Measurements from ENCODE around the gene IER5.

Gene IER5

DNA sequence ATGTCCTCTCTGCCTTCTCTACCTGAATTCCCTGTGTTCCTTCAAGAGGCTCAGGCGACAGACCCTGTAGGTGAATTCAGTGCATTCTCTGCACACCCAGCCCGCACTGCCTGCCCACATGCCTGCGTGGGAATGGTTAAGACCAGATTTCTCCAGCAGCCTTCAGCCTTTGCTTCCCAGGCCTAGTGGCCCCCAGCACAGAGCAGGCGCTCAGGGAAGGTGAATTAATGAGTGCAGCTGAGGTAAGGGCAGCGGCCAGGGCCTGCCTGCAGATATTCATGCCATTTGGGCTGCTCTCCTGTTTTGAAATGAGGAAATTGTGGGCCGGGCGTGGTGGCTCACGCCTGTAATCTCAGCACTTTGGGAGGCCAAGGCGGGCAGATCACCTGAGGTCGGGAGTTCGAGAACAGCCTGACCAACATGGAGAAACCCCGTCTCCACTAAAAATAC, 45.5 kb downstream of the IER5 start:
- H3K27ac ChIP-seq, result no peak overlapping the region
- H3K9me3 ChIP-seq, result no peaks in the 10 kb centered on the region
- H3K36me3 ChIP-seq, result no peaks in the 10 kb centered on the region
- intact Hi-C loops (cut with DNase I; ENCODE audit: low total_unique reads), result no loop called here
- TF ChIP-seq, protein P1, sequence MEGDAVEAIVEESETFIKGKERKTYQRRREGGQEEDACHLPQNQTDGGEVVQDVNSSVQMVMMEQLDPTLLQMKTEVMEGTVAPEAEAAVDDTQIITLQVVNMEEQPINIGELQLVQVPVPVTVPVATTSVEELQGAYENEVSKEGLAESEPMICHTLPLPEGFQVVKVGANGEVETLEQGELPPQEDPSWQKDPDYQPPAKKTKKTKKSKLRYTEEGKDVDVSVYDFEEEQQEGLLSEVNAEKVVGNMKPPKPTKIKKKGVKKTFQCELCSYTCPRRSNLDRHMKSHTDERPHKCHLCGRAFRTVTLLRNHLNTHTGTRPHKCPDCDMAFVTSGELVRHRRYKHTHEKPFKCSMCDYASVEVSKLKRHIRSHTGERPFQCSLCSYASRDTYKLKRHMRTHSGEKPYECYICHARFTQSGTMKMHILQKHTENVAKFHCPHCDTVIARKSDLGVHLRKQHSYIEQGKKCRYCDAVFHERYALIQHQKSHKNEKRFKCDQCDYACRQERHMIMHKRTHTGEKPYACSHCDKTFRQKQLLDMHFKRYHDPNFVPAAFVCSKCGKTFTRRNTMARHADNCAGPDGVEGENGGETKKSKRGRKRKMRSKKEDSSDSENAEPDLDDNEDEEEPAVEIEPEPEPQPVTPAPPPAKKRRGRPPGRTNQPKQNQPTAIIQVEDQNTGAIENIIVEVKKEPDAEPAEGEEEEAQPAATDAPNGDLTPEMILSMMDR (IDR thresholded peaks at IDR 0.05), result no peak
- no peak overlapping the region for H3K4me3 ChIP-seq
- H3K4me1 ChIP-seq, result peaks cover 0 to 20% (median 14%) of the 10 kb centered on the region in 4 donors
- H3K27me3 ChIP-seq, result no peaks in the 10 kb centered on the region
- DNase-seq, result peak in 1 of 2 donors; percentile 44

DNA sequence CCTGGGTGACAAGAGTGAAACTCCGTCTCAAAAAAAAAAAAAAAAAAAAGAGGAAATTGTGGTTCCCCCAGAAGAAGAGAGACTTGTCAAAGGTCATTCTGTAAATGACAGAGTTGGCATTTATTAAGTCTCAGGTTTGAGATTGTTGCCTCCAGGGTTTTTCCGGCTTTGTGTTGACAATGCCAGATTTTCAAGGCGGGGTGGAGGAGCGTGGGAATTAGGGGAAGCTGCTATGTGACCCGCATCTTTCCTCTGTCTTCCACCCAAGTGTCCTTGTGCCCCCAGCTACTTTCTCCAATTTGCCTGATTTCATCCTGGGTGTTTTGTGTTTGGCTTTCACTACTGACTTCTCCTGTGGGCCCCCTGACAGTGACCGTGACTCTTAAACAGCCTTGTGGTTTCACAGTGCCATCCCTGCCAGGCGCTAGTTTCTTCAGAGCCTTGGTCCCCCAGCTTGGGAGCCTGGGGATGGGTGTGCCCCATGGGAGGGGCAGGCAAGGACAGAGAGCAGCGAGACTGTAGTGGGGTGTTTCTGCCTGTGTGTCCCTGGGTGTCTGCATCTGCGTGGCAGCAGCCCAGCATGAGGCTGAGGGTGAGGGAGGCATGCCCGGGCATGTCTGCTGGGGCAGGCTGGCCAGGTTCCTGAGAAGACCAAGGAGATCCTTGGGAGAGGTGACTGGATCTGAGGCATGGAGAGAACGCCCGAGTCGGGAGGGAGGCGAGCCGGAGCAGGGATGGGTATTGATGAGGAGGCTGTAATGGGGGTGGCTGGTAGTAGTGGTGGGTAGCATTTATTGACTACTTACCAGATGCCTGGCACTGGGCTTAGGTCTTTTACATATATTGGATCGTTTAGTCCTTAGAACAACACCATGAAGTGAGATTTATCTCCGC, 46.3 kb downstream of the IER5 start:
- Histone ChIP-seq H3K27me3 (no peaks in the 10 kb centered on the region), H3K4me1 (peaks cover 0 to 25% (median 15%) of the 10 kb centered on the region in 4 donors), H3K9me3 (no peaks in the 10 kb centered on the region), H3K27ac (peak overlapping the region; percentile 10 to 59), H3K4me3 (no peak overlapping the region), H3K36me3 (no peaks in the 10 kb centered on the region)
- intact Hi-C loops (cut with DNase I; ENCODE audit: low total_unique reads), result no loop called here
- DNase-seq, result peak in 1 of 2 donors; percentile 81
- TF ChIP-seq, protein P1 (IDR thresholded peaks at IDR 0.05), result no peak

DNA sequence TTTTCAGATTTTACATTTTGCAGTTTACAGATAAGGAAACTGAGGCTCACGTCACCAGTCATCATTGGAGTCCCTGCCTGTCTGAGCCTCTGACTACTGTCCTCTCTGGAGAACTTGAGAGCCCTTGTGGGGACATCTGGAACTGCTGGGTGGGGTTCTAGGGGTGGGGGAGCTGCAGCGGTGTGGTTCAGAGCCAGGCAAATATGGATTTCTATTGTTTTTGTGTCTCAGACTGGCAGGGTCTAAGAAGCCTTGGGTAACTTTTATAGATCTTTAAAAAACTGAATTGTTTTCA, 46.9 kb downstream of the IER5 start:
- DNase-seq, result peak in 1 of 2 donors; percentile 41
- TF ChIP-seq, protein P1 (IDR thresholded peaks at IDR 0.05), result peak in 1 of 2 experiments; percentile 38
- peaks cover 0 to 31% (median 16%) of the 10 kb centered on the region in 4 donors for H3K4me1 ChIP-seq

DNA sequence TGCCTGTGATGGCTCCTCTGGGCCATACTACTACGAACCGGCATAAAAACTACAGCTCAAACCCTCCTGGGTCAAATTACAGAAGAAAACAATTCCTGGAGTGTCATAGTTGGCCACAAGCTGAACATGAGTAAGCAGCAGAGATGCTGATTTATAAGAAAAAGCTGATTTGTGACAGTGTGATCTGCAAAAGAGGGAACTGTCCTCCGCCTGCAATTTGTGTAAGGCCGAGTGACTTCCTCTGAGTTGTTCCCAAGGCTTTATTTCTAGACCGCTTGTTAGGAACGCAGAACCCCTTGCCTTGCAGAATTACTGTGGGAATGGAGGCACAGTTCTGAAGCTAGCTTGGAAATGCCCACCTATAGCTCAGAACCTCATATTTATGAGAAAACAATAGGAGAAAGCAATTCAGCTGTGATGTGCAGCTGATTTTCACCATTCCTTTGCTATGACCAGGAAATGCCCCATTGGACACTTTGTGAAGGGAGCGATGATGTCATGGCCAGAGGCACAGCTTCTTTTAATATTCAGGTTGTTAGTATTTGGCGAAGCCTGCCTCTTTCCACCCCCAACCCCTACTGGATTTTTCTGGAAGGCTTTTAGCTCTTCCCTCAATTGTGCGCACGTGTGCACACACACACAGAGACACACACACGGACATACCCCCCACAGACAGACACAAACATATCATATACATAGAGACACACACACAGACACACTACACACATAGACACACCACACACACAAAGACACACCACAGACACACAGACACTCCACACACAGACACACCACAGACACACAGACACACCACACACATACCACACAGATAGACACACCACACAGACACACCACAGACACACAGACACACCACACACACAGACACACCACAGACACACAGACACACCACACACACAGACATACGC, 47.6 kb downstream of the IER5 start:
- H3K9me3 ChIP-seq, result no peaks in the 10 kb centered on the region
- H3K27me3 ChIP-seq, result no peaks in the 10 kb centered on the region
- no peak overlapping the region for H3K4me3 ChIP-seq
- intact Hi-C loops (cut with DNase I; ENCODE audit: low total_unique reads), result no loop called here
- H3K36me3 ChIP-seq, result no peaks in the 10 kb centered on the region
- peak in 1 of 2 donors; percentile 47 for DNase-seq
- TF ChIP-seq, protein P1 (IDR thresholded peaks at IDR 0.05), result no peak
- H3K27ac ChIP-seq, result peak overlapping the region; percentile 10 to 59
- H3K4me1 ChIP-seq, result peaks cover 0 to 38% (median 21%) of the 10 kb centered on the region in 4 donors

More for the DNA sequence above, 46.9 kb downstream of the IER5 start:
- intact Hi-C loops (cut with DNase I; ENCODE audit: low total_unique reads), result no loop called here
- Histone ChIP-seq H3K4me3 (no peak overlapping the region), H3K27me3 (no peaks in the 10 kb centered on the region), H3K27ac (peak overlapping the region; percentile 10 to 59), H3K36me3 (no peaks in the 10 kb centered on the region), H3K9me3 (no peaks in the 10 kb centered on the region)

DNA sequence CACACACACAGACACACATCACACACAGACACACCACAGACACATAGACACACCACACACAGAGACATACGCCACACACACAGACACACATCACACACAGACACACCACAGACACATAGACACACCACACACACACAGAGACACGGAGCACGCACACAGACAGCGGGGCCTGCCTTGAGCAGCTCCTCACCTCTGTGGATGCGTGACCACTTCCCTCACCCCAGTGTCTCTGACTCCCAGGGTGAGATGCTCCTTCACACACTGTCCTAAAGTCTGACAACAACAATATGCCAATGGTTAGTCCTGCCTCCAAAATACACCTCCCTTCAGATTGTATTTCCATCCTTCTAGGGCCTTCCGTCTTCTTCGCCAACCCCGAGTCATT, 48.2 kb downstream of the IER5 start:
- Histone ChIP-seq H3K4me1 (peaks cover 0 to 45% (median 27%) of the 10 kb centered on the region in 4 donors), H3K9me3 (no peaks in the 10 kb centered on the region), H3K27me3 (no peaks in the 10 kb centered on the region), H3K4me3 (no peak overlapping the region), H3K27ac (no peak overlapping the region), H3K36me3 (no peaks in the 10 kb centered on the region)
- DNase-seq, result no peak
- TF ChIP-seq, protein P1 (IDR thresholded peaks at IDR 0.05), result no peak
- intact Hi-C loops (cut with DNase I; ENCODE audit: low total_unique reads), result no loop called here
